Endothelial cell (in vitro differentiated cells): Measurements from ENCODE around the gene FBXL20. TPM values are rescaled to one million over a fixed set of nuclear protein-coding genes. Genes with fewer than 3 reads are reported as not detected.

Source experiments
- DNase-seq: peaks from one replicate; pipeline ENCODE4 v3.0.0; 2021; ENCODE audit warnings: low spot score
- H3K27ac Mint-ChIP-seq: one replicate; pipeline ENCODE4 v1.8.0; 2021; ENCODE audit warnings: mixed read lengths, inconsistent platforms; ENCODE audit not compliant: unreplicated experiment
- H3K27me3 Mint-ChIP-seq: one replicate; pipeline ENCODE4 v1.8.0; 2021; ENCODE audit warnings: mild to moderate bottlenecking, moderate library complexity, mixed read lengths, inconsistent platforms; ENCODE audit not compliant: unreplicated experiment
- H3K36me3 Mint-ChIP-seq: one replicate; pipeline ENCODE4 v1.8.0; 2021; ENCODE audit warnings: mild to moderate bottlenecking, low read depth, mixed read lengths, inconsistent platforms; ENCODE audit not compliant: unreplicated experiment
- H3K4me1 Mint-ChIP-seq: one replicate; pipeline ENCODE4 v1.8.0; 2021; ENCODE audit warnings: mild to moderate bottlenecking, mixed read lengths, inconsistent platforms; ENCODE audit not compliant: unreplicated experiment
- H3K4me3 Mint-ChIP-seq: one replicate; pipeline ENCODE4 v1.8.0; 2021; ENCODE audit warnings: mild to moderate bottlenecking, mixed read lengths, inconsistent platforms; ENCODE audit not compliant: unreplicated experiment
- H3K9me3 Mint-ChIP-seq: one replicate; pipeline ENCODE4 v1.8.0; 2021; ENCODE audit warnings: mixed read lengths, inconsistent platforms; ENCODE audit not compliant: unreplicated experiment
- total RNA-seq: library from RNA; stranded (reverse); fragmentation: NEBNext Ultra II Directional; extraction: Animal tissue kit (Norgen Biotek cat#: 25700); gene quantifications from one replicate; pipeline ENCODE4 v1.2.1, GENCODE V29; 2021; ENCODE audit not compliant: unreplicated experiment
- TF ChIP-seq, protein P1 (sequence below): fragments of 200-600 bp; sonication (generic); IDR thresholded peaks from one replicate; pipeline ENCODE4 v1.5.0; 2021; ENCODE audit warnings: antibody characterized with exemption; ENCODE audit not compliant: unreplicated experiment

Gene FBXL20
- total RNA-seq, 1 donor from 2014 or later, result 26.6 TPM

DNA sequence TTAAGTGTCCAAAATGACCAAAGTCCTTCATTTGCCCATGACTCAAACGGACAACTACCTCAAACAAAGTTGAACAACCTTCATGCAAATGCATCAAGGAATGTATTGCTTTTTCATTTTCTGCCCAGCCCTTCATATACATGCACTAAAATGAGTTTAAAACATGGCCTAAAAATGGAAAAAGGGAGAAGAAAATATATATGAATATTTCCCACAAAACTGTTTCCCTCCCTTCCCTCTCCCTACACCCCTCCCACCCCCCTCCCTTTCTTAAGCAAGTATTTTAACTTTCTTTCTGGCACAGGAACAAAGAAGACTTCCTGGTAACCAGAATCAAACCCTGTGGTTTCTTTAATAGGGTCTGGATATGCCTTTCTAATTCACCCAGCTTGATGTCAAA is 5.5 kb upstream of the FBXL20 start:
- DNase-seq, result no peak
- TF ChIP-seq, protein P1, sequence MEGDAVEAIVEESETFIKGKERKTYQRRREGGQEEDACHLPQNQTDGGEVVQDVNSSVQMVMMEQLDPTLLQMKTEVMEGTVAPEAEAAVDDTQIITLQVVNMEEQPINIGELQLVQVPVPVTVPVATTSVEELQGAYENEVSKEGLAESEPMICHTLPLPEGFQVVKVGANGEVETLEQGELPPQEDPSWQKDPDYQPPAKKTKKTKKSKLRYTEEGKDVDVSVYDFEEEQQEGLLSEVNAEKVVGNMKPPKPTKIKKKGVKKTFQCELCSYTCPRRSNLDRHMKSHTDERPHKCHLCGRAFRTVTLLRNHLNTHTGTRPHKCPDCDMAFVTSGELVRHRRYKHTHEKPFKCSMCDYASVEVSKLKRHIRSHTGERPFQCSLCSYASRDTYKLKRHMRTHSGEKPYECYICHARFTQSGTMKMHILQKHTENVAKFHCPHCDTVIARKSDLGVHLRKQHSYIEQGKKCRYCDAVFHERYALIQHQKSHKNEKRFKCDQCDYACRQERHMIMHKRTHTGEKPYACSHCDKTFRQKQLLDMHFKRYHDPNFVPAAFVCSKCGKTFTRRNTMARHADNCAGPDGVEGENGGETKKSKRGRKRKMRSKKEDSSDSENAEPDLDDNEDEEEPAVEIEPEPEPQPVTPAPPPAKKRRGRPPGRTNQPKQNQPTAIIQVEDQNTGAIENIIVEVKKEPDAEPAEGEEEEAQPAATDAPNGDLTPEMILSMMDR, result no peak
- Mint-ChIP-seq H3K36me3 (peaks cover 26% of the 10 kb centered on the region), H3K4me3 (no peak overlapping the region), H3K9me3 (no peaks in the 10 kb centered on the region), H3K27ac (no peak overlapping the region), H3K4me1 (peaks cover 2% of the 10 kb centered on the region), H3K27me3 (peaks cover 4% of the 10 kb centered on the region)

DNA sequence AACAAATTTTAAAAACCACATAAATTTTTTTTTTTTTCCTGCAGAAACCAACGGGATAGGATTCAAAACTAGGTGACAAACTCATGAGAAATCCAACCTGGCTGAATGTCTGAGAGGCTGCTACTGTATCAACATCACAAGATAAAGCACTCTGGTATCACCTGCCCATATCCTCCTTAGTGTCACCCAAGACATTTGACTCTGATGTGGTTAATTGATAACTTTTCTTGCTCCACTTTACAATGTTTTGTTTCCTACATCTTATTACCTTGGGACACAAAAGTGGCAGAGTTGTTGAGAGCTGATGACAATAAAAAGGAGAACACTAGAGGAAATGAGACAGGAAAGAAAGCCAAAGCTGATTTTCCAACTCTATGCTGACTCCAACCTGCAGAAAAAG is 4.0 kb upstream of the FBXL20 start:
- Mint-ChIP-seq H3K9me3 (no peaks in the 10 kb centered on the region), H3K27ac (no peak overlapping the region), H3K36me3 (peaks cover 27% of the 10 kb centered on the region), H3K27me3 (peaks cover 9% of the 10 kb centered on the region), H3K4me1 (peaks cover 6% of the 10 kb centered on the region), H3K4me3 (no peak overlapping the region)
- no peak for DNase-seq
- TF ChIP-seq, protein P1, result no peak

DNA sequence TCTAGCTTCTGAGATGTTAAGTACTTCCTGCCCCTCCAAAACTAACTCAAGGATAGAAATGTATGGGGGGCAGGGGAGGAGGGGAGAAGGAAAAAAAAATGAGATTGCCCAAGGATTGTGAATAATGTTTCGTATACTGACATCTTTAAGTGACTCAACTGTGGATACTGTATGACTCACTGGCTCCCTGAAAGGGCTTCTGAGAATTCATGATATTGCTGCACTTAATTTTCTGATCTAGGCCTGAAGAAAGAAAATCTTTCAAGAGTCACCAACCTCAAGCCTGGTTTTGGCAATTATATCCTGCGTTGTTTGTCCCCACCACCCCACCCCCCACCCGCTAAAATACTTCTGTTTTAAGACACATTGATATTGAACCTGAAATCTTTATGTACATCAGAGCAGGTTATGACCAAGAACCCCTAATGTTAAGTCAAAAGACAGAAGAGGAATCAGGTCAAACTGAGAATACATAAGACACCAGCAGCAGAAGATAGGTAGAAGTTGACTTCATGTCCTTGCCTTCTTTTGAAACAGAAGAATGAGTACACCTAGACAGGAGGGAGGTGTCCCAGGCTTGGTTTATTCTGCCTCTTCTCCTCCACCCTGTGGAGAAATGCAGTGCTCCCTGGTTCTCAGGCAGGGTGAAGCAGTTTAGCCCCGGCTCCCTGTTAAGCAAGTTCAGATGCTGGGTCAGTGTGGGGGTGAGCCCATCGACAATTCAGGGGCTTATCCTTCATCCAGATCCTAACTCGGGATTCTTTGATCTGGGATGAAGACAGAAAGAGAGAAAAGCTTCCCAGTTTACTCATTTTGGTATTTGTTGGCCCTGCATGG is 3.3 kb upstream of the FBXL20 start:
- H3K4me1 Mint-ChIP-seq, result peaks cover 9% of the 10 kb centered on the region
- H3K27me3 Mint-ChIP-seq, result peaks cover 10% of the 10 kb centered on the region
- no peak overlapping the region for H3K27ac Mint-ChIP-seq
- peaks cover 22% of the 10 kb centered on the region for H3K36me3 Mint-ChIP-seq
- TF ChIP-seq, protein P1, result no peak
- H3K9me3 Mint-ChIP-seq, result no peaks in the 10 kb centered on the region
- H3K4me3 Mint-ChIP-seq, result no peak overlapping the region
- no peak for DNase-seq

DNA sequence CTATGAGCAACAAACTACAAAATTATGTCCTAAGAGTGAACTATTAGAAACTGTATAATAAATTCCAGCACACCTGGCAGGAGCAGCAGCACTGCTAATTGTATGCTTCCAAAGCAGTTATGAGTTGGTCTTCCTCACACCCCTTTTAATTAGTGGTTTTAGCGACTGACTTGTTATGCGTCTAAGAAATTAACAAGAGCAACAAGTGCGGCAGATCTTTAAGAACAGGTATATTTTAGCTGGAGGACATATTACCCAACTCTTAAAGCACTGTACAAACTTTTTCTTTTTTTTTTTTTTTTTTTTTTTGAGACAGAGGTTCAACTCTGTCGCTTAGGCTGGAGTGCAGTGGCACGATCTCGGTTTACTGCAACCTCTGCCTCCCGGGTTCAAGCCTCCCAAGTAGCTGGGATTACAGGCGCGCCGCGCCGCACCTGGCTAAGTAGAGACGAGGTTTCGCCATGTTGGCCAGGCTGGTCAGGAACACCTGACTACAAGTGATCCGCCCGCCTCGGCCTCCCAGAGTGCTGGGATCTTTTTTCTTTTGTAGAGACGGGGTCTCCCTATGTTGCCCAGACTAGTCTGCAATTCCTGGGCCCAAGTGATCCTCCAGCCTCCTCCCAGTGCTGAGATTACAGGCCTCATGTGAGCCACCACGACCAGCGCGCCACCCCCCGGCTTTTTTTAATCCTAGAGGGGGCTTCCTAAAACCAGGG is 1.6 kb upstream of the FBXL20 start:
- TF ChIP-seq, protein P1, result no peak
- H3K27ac Mint-ChIP-seq, result no peak overlapping the region
- H3K4me1 Mint-ChIP-seq, result peaks cover 9% of the 10 kb centered on the region
- no peaks in the 10 kb centered on the region for H3K9me3 Mint-ChIP-seq
- peak overlapping the region; percentile 81 for H3K4me3 Mint-ChIP-seq
- H3K27me3 Mint-ChIP-seq, result peaks cover 10% of the 10 kb centered on the region
- no peak for DNase-seq
- H3K36me3 Mint-ChIP-seq, result peaks cover 6% of the 10 kb centered on the region
